Measurements from ENCODE around the gene LAPTM5.

Gene LAPTM5

GRCh38 chr1:30778154-30778978 is 20.8 kb upstream of the LAPTM5 start (continued):
- peak; percentile 29; the same call in 1 of the 2 replicates for TF ChIP-seq GLIS2 (tag by site-specific recombination; IDR thresholded peaks at IDR 0.05)
- TF ChIP-seq ZNF555 (tag by site-specific recombination; conservative IDR thresholded peaks at IDR 0.05), result no peak
- TF ChIP-seq ZNF335 (tag by site-specific recombination; conservative IDR thresholded peaks at IDR 0.05), result no peak
- TF ChIP-seq ZNF211 (tag by site-specific recombination; IDR thresholded peaks at IDR 0.05; ENCODE audit: low read depth), result no peak
- TF ChIP-seq ZNF114 (tag by site-specific recombination; IDR thresholded peaks at IDR 0.05), result no peak
- TF ChIP-seq HOXA7 (CRISPR knock-in tag; IDR thresholded peaks at IDR 0.05; ENCODE audit: borderline replicate concordance), result no peak
- no peak for TF ChIP-seq SP3 (tag by site-specific recombination; IDR thresholded peaks at IDR 0.05)
- TF ChIP-seq ZNF121 (tag by site-specific recombination; IDR thresholded peaks at IDR 0.05), result no peak
- TF ChIP-seq SCRT1 (tag by site-specific recombination; IDR thresholded peaks at IDR 0.05; ENCODE audit: borderline replicate concordance), result no peak
- TF ChIP-seq BCL11B (tag by site-specific recombination; IDR thresholded peaks at IDR 0.05; ENCODE audit: low read depth), result no peak
- no peak for TF ChIP-seq YY1 (tag by site-specific recombination; IDR thresholded peaks at IDR 0.05)
- TF ChIP-seq PRDM1 (tag by site-specific recombination; IDR thresholded peaks at IDR 0.05), result peak; percentile 40; the same call in 1 of the 2 replicates
- no peak for TF ChIP-seq ZNF677 (tag by site-specific recombination; IDR thresholded peaks at IDR 0.05)
- no peak for TF ChIP-seq ZNF433 (tag by site-specific recombination; IDR thresholded peaks at IDR 0.05; ENCODE audit: low read depth)
- peak; percentile 22; the same call in 1 of the 2 replicates for TF ChIP-seq PATZ1 (tag by site-specific recombination; IDR thresholded peaks at IDR 0.05)
- TF ChIP-seq OVOL3 (tag by site-specific recombination; IDR thresholded peaks at IDR 0.05), result no peak
- peak; percentile 75 for TF ChIP-seq ZNF600 (tag by site-specific recombination; IDR thresholded peaks at IDR 0.05)
- TF ChIP-seq ZNF18 (tag by site-specific recombination; IDR thresholded peaks at IDR 0.05), result no peak
- no peak for TF ChIP-seq ZSCAN30 (tag by site-specific recombination; IDR thresholded peaks at IDR 0.05)
- TF ChIP-seq ZNF398 (tag by site-specific recombination; IDR thresholded peaks at IDR 0.05), result no peak
- no peak for TF ChIP-seq PRDM2 (tag by site-specific recombination; IDR thresholded peaks at IDR 0.05; ENCODE audit: borderline replicate concordance)
- no peak for TF ChIP-seq MEIS1 (CRISPR knock-in tag; IDR thresholded peaks at IDR 0.05; ENCODE audit: borderline replicate concordance)
- no peak for TF ChIP-seq ZNF529 (tag by site-specific recombination; IDR thresholded peaks at IDR 0.05; ENCODE audit: insufficient replicate concordance)
- no peak for TF ChIP-seq ZNF785 (tag by site-specific recombination; IDR thresholded peaks at IDR 0.05)
- peak; percentile 82 for TF ChIP-seq ZXDB (tag by site-specific recombination; IDR thresholded peaks at IDR 0.05)
- no peak for TF ChIP-seq ZNF391 (tag by site-specific recombination; IDR thresholded peaks at IDR 0.05; ENCODE audit: borderline replicate concordance, low read depth)
- no peak for TF ChIP-seq ZSCAN18 (tag by site-specific recombination; IDR thresholded peaks at IDR 0.05)

Data from HEK293 (cell line).